HepG2 (cell line): Measurements from ENCODE around the gene CCN2. TPM values are rescaled to one million over a fixed set of nuclear protein-coding genes. Genes with fewer than 3 reads are reported as not detected.

ENCODE experiments used
- AHR ChIP-seq: IDR thresholded peaks from 2 replicates; pipeline ENCODE4 v1.6.1; 2018; ENCODE audit warnings: missing genetic modification reagents, missing compliant biosample characterization
- KDM1A ChIP-seq: IDR thresholded peaks from 2 replicates; pipeline ENCODE4 v1.6.1; 2016; ENCODE audit warnings: missing compliant biosample characterization
- KLF11 ChIP-seq: IDR thresholded peaks from 2 replicates; pipeline ENCODE4 v1.6.1; 2016; ENCODE audit warnings: missing compliant biosample characterization
- KLF6 ChIP-seq: IDR thresholded peaks from 2 replicates; pipeline ENCODE4 v1.8.0; 2016; ENCODE audit warnings: missing biosample characterization, missing genetic modification reagents
- MEIS1 ChIP-seq: sonication (generic); formaldehyde crosslinking; IDR thresholded peaks from 2 replicates; pipeline ENCODE4 v1.9.0; 2021; ENCODE audit warnings: mild to moderate bottlenecking, missing genetic modification reagents, moderate library complexity, borderline replicate concordance
- MIXL1 ChIP-seq: IDR thresholded peaks from 2 replicates; pipeline ENCODE4 v1.6.1; 2016
- MZF1 ChIP-seq: sonication (generic); formaldehyde crosslinking; IDR thresholded peaks from 2 replicates; pipeline ENCODE4 v1.8.1; 2023; ENCODE audit warnings: mild to moderate bottlenecking, missing genetic modification reagents, borderline replicate concordance
- RELA ChIP-seq: sonication (generic); formaldehyde crosslinking; IDR thresholded peaks from 2 replicates; pipeline ENCODE4 v1.4.0; 2020; ENCODE audit warnings: missing genetic modification reagents
- STAG1 ChIP-seq: sonication (generic); formaldehyde crosslinking; IDR thresholded peaks from 2 replicates; pipeline ENCODE4 v1.4.0; 2020; ENCODE audit warnings: missing genetic modification reagents
- STAT5B ChIP-seq: sonication (generic); formaldehyde crosslinking; IDR thresholded peaks from 2 replicates; pipeline ENCODE4 v1.4.0; 2020; ENCODE audit warnings: missing genetic modification reagents
- TBP ChIP-seq: sonication (generic); formaldehyde crosslinking; IDR thresholded peaks from 2 replicates; pipeline ENCODE4 v1.5.0; 2020; ENCODE audit warnings: missing genetic modification reagents
- TCF7 ChIP-seq: sonication (generic); IDR thresholded peaks from 2 replicates; pipeline ENCODE4 v1.6.1; 2016; ENCODE audit warnings: antibody characterized with exemption, low read depth
- ZFP36L2 ChIP-seq: sonication (generic); formaldehyde crosslinking; IDR thresholded peaks from 2 replicates; pipeline ENCODE4 v1.4.0; 2020; ENCODE audit warnings: missing genetic modification reagents
- ZKSCAN8 ChIP-seq: IDR thresholded peaks from 2 replicates; pipeline ENCODE4 v1.6.1; 2016; ENCODE audit warnings: borderline replicate concordance, missing genetic modification reagents, missing compliant biosample characterization
- ZNF20 ChIP-seq: sonication (generic); formaldehyde crosslinking; IDR thresholded peaks from 2 replicates; pipeline ENCODE4 v1.4.0; 2020; ENCODE audit warnings: mild to moderate bottlenecking, moderate library complexity, missing genetic modification reagents
- ZNF556 ChIP-seq: sonication (generic); formaldehyde crosslinking; IDR thresholded peaks from 2 replicates; pipeline ENCODE4 v1.4.0; 2020; ENCODE audit warnings: mild to moderate bottlenecking, missing genetic modification reagents, borderline replicate concordance
- ZNF615 ChIP-seq: sonication (generic); formaldehyde crosslinking; IDR thresholded peaks from 2 replicates; pipeline ENCODE4 v1.5.0; 2020; ENCODE audit warnings: mild to moderate bottlenecking, missing genetic modification reagents, borderline replicate concordance
- ZNF619 ChIP-seq: sonication (generic); formaldehyde crosslinking; IDR thresholded peaks from 2 replicates; pipeline ENCODE4 v1.4.0; 2020; ENCODE audit warnings: mild to moderate bottlenecking, missing genetic modification reagents
- polyA plus RNA-seq, 8 experiments: library from polyadenylated mRNA; depleted of rRNA in 3 of 8; stranded (reverse) in 7 of 8; unstranded in 1 of 8; fragments of >200 nt; fragmentation: Illumina TruSeq in 4 of 8; extraction: Trizol in 4 of 8; gene quantifications; 2 replicates each; pipeline versions ENCODE4 v1.2.1 to v1.2.3, GENCODE V29; 2011 to 2016; ENCODE audit warnings: low read depth in 4 of 8, missing spikeins in 1 of 8, mixed read lengths in 1 of 8; ENCODE audit not compliant: insufficient read depth in 1 of 8
- total RNA-seq, 5 experiments: library from RNA; depleted of rRNA; stranded (reverse); fragments of >200 nt; fragmentation: Illumina TruSeq; extraction: Trizol; gene quantifications; 2 replicates each; pipeline ENCODE4 v1.2.3, GENCODE V29; 2016; ENCODE audit warnings: low read depth in 1 of 5
- TF ChIP-seq, protein P1 (sequence below): sonication (generic); formaldehyde crosslinking; IDR thresholded peaks from 2 replicates; pipeline ENCODE4 v1.4.0; 2020; ENCODE audit warnings: missing genetic modification reagents, borderline replicate concordance
- TF ChIP-seq, protein P2 (sequence below): sonication (generic); IDR thresholded peaks from 2 replicates; pipeline ENCODE4 v1.6.1; 2016; ENCODE audit warnings: low read depth, borderline replicate concordance
- TF ChIP-seq, protein P3 (sequence below): IDR thresholded peaks from 2 replicates; pipeline ENCODE4 v1.4.0; 2020; ENCODE audit warnings: mild to moderate bottlenecking, missing genetic modification reagents
- TF ChIP-seq, protein P4 (sequence below): fragments of 450-650 bp; IDR thresholded peaks from 2 replicates; pipeline ENCODE4 v1.6.1; 2017

The CCN2 gene
- total and polyA plus RNA-seq, 2 of the 13 experiments (the other 11 are each of a cell fraction or from before 2014, with no cell fraction given): 34.7 to 316 TPM

DNA sequence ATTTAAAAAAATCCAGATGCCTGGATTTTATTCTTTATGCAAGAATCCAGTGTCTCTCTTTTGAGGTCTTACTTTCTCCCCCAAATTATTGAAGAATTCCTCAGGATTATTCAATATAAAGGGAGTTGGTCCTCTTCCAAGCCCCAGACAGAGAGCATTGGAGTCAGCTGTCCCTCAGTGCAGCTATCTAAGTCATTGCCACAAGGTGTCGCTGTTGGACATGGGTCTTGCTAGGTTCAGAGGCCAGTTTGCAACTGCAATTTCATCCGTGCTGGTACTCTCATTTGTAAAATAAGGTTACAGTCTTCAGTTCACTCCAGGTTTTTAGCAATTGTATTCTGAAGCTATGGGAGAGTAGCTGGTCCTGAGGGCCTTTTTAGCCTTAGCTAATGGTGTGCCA lies 27.8 kb downstream of the CCN2 start (continued):
- no peak for TF ChIP-seq TCF7
- TF ChIP-seq TBP (CRISPR knock-in tag): no peak
- TF ChIP-seq AHR (CRISPR knock-in tag): no peak
- TF ChIP-seq MZF1 (CRISPR knock-in tag): no peak
- TF ChIP-seq, protein P1, sequence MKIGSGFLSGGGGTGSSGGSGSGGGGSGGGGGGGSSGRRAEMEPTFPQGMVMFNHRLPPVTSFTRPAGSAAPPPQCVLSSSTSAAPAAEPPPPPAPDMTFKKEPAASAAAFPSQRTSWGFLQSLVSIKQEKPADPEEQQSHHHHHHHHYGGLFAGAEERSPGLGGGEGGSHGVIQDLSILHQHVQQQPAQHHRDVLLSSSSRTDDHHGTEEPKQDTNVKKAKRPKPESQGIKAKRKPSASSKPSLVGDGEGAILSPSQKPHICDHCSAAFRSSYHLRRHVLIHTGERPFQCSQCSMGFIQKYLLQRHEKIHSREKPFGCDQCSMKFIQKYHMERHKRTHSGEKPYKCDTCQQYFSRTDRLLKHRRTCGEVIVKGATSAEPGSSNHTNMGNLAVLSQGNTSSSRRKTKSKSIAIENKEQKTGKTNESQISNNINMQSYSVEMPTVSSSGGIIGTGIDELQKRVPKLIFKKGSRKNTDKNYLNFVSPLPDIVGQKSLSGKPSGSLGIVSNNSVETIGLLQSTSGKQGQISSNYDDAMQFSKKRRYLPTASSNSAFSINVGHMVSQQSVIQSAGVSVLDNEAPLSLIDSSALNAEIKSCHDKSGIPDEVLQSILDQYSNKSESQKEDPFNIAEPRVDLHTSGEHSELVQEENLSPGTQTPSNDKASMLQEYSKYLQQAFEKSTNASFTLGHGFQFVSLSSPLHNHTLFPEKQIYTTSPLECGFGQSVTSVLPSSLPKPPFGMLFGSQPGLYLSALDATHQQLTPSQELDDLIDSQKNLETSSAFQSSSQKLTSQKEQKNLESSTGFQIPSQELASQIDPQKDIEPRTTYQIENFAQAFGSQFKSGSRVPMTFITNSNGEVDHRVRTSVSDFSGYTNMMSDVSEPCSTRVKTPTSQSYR: no peak
- TF ChIP-seq ZFP36L2: no peak
- TF ChIP-seq ZKSCAN8 (CRISPR knock-in tag): no peak
- no peak for TF ChIP-seq KDM1A
- TF ChIP-seq ZNF20: no peak
- TF ChIP-seq KLF6: no peak
- no peak for TF ChIP-seq ZNF556
- TF ChIP-seq, protein P2, sequence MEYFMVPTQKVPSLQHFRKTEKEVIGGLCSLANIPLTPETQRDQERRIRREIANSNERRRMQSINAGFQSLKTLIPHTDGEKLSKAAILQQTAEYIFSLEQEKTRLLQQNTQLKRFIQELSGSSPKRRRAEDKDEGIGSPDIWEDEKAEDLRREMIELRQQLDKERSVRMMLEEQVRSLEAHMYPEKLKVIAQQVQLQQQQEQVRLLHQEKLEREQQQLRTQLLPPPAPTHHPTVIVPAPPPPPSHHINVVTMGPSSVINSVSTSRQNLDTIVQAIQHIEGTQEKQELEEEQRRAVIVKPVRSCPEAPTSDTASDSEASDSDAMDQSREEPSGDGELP: no peak
- no peak for TF ChIP-seq RELA (CRISPR knock-in tag)
- TF ChIP-seq STAG1 (CRISPR knock-in tag): peak; percentile 93
- TF ChIP-seq ZNF615 (CRISPR knock-in tag): no peak
- TF ChIP-seq, protein P3, sequence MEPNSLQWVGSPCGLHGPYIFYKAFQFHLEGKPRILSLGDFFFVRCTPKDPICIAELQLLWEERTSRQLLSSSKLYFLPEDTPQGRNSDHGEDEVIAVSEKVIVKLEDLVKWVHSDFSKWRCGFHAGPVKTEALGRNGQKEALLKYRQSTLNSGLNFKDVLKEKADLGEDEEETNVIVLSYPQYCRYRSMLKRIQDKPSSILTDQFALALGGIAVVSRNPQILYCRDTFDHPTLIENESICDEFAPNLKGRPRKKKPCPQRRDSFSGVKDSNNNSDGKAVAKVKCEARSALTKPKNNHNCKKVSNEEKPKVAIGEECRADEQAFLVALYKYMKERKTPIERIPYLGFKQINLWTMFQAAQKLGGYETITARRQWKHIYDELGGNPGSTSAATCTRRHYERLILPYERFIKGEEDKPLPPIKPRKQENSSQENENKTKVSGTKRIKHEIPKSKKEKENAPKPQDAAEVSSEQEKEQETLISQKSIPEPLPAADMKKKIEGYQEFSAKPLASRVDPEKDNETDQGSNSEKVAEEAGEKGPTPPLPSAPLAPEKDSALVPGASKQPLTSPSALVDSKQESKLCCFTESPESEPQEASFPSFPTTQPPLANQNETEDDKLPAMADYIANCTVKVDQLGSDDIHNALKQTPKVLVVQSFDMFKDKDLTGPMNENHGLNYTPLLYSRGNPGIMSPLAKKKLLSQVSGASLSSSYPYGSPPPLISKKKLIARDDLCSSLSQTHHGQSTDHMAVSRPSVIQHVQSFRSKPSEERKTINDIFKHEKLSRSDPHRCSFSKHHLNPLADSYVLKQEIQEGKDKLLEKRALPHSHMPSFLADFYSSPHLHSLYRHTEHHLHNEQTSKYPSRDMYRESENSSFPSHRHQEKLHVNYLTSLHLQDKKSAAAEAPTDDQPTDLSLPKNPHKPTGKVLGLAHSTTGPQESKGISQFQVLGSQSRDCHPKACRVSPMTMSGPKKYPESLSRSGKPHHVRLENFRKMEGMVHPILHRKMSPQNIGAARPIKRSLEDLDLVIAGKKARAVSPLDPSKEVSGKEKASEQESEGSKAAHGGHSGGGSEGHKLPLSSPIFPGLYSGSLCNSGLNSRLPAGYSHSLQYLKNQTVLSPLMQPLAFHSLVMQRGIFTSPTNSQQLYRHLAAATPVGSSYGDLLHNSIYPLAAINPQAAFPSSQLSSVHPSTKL (CRISPR knock-in tag): no peak
- TF ChIP-seq MIXL1: 0 out of 2 replicates have a peak, but pooled peaks have one; percentile 19
- TF ChIP-seq STAT5B: no peak
- no peak for TF ChIP-seq ZNF619
- TF ChIP-seq MEIS1 (CRISPR knock-in tag): no peak
- no peak for TF ChIP-seq KLF11 (CRISPR knock-in tag)
- TF ChIP-seq, protein P4, sequence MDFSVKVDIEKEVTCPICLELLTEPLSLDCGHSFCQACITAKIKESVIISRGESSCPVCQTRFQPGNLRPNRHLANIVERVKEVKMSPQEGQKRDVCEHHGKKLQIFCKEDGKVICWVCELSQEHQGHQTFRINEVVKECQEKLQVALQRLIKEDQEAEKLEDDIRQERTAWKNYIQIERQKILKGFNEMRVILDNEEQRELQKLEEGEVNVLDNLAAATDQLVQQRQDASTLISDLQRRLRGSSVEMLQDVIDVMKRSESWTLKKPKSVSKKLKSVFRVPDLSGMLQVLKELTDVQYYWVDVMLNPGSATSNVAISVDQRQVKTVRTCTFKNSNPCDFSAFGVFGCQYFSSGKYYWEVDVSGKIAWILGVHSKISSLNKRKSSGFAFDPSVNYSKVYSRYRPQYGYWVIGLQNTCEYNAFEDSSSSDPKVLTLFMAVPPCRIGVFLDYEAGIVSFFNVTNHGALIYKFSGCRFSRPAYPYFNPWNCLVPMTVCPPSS: no peak
